Fibroblast of mammary gland (primary cell): ENCODE measurements around the gene ARHGAP21.
"Not testable (repeated sequence)": the region's sequence is repeated elsewhere in the genome, so short reads cannot be mapped to it uniquely, and the experiment has no call there.

Source experiments
- DNase-seq: peaks from one replicate; pipeline ENCODE4 v3.0.0-alpha.2; 2010; ENCODE audit warnings: low read depth
- H3K4me3 ChIP-seq: 2 replicates; pipeline ENCODE4 v1.5.1; 2011; ENCODE audit warnings: low read depth, mild to moderate bottlenecking, low read length, moderate library complexity; ENCODE audit not compliant: control insufficient read depth
- TF ChIP-seq, protein P1 (sequence below): conservative IDR thresholded peaks from 2 replicates; pipeline ENCODE4 v1.5.1; 2011; ENCODE audit warnings: low read depth, low read length, inconsistent platforms; ENCODE audit not compliant: control insufficient read depth, insufficient read depth

Gene ARHGAP21

DNA sequence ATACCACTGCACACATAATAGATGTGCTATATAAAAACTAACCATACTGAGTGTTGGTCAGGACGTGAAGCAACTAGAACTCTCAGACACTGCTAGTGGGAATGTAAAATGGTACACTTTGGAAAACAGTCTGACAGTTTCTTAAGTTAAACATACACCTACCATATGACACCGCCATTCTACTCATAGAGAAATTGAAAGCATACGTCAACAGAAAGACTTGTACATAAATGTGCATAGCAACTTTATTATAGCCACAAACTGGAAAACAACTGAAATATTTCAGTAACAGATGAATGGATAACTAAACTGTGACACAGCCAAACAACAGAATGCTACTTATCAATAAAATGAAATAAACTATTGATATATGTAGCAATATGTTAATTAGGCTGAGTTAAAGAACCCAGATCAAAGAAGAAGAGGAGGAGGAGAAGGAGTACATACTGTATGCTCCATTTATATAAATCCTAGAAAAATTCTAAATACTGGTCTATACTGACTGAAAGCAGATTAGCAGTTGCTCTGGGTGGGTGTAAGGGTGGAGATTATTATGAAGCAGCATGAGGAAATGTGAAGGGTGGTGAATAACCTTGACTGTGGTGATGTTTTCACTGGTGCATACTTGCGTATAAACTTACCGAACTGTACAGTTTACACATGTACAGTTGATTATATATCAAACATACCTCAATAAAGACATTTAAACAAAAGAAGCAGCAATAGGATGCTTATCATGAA, 48.6 kb downstream of the ARHGAP21 start:
- DNase-seq: no peak
- TF ChIP-seq, protein P1, sequence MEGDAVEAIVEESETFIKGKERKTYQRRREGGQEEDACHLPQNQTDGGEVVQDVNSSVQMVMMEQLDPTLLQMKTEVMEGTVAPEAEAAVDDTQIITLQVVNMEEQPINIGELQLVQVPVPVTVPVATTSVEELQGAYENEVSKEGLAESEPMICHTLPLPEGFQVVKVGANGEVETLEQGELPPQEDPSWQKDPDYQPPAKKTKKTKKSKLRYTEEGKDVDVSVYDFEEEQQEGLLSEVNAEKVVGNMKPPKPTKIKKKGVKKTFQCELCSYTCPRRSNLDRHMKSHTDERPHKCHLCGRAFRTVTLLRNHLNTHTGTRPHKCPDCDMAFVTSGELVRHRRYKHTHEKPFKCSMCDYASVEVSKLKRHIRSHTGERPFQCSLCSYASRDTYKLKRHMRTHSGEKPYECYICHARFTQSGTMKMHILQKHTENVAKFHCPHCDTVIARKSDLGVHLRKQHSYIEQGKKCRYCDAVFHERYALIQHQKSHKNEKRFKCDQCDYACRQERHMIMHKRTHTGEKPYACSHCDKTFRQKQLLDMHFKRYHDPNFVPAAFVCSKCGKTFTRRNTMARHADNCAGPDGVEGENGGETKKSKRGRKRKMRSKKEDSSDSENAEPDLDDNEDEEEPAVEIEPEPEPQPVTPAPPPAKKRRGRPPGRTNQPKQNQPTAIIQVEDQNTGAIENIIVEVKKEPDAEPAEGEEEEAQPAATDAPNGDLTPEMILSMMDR: no peak

DNA sequence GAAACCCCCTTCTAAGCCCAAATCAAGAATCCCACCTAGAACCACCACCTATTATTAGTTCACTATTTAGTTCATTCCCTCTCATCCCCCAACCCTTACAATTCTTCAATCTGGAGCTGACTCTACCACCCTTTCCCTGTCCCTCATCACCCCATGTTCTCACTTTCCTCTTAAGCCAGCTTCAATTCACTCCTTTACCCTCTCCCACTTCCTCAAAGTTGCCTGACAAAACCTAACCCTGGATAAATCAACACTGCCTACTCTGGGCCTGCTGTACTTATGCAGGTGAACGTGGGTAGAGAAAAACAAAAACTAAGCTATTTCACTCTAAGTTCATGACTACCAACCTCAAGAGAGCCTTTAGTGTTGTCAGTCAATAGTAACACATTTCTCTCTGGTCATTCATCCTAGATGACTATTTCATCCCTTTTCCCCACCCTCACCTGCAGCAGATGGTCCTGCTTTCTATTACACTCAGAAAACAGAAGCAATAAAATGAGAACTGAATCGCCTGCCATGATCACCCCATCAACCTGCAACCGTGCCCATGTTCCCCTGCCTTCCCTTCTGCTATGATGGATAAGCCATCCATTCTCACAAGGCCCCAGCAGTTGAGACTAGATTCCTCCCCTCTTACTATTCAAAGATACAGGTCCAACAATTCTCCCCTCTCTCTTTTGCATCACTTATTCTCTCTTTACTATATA, 52.6 kb downstream of the ARHGAP21 start:
- TF ChIP-seq, protein P1: no peak
- no peak overlapping the region for H3K4me3 ChIP-seq
- no peak for DNase-seq

More for the DNA sequence above, 48.6 kb downstream of the ARHGAP21 start:
- H3K4me3 ChIP-seq: no peak overlapping the region

DNA sequence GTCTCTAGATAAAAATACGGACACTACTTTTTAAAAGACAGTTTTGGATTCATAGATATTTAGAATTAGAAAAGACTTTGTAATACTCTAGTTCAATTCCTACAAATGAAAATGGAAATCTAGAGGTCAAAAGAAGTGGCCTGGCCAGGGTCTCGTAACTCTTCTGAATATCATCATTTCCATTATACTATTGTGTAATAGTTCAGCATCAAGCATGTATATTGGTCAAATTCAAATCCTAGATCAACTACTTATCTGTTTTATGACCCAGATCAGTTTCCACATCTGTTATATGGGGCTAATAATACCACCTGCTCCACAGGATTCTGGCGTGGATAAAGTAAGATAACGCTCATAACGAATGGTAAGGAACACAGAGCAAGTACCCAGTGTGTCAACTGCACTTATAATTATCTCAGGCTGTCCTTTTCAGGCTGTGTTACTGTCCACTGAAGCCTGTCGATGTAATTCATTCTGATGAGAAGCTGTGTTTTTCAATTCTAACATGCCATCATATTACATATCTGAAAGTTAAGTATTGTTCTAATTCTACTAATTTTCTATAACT, 54.3 kb downstream of the ARHGAP21 start:
- TF ChIP-seq, protein P1: no peak
- DNase-seq: no peak
- H3K4me3 ChIP-seq: no peak overlapping the region

DNA sequence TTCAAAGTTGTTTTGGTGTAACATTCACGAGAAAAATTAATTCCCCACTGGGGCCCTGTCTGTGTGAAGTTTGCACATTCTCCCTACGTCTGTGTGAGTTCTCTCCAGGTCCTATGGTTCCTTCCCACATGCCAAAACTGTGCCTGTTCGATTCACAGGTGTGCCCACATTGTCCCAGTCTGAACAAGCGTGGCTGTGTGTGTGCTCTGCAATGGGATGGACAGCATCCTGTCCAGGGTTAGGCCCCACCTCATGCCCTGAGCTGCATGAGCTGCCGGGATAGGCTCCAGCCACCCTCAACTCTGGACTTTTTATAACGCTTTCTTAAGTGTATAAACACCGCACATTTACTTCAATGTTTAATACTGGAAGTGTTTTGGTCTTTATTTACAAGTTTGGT, 55.4 kb downstream of the ARHGAP21 start:
- no peak for DNase-seq
- TF ChIP-seq, protein P1: no peak
- H3K4me3 ChIP-seq: no peak overlapping the region

DNA sequence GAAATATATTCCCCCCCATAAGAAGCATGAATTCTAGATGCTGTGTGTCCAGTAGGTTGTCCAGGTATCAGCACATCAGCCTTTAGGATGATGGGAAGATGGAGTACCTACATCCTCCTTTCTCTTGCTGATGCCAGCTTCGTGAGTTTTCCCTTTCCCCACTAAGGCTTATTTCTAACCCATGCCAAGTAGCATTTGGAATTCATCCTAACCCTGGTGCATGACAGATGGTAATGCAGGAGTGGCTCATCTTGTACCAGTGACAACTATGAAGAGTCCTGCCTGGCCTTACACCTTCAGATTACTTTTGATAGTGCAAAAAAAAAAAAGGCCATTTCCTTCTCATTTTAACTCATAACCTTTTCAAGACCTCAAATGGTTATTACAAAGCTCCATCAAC, 58.7 kb downstream of the ARHGAP21 start:
- TF ChIP-seq, protein P1: no peak
- H3K4me3 ChIP-seq: no peak overlapping the region
- no peak for DNase-seq

DNA sequence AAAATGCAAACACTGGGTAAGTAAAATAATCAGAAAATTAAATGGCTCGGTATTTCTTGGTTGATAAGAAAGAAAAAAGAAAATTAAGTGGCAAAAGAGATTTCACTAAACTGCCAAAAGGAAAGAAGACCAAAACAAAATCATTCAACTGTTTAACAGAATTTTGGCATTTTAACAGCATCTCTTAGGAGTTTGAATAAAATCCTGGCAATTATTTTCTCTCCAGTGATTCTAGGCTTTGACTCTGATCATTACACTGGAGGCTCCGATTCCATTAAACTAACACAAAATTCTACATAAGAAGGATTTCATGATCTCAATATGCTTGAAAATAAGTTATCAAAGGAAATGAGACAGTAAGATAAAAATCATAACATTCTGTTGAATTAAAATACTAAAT, 62.3 kb downstream of the ARHGAP21 start:
- H3K4me3 ChIP-seq: no peak overlapping the region
- no peak for DNase-seq
- TF ChIP-seq, protein P1: no peak

DNA sequence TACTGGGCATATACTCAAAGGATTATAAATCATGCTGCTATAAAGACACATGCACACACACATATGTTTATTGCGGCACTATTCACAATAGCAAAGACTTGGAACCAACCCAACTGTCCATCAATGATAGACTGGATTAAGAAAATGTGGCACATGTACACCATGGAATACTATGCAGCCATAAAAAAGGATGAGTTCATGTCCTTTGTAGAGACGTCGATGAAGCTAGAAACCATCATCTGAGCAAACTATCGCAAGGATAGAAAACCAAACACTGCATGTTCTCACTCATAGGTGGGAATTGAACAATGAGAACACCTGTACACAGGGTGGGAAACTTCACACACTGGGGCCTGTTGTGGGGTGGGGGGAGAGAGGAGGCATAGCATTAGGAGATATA, 65.4 kb downstream of the ARHGAP21 start:
- H3K4me3 ChIP-seq, DNase-seq: not testable (repeated sequence)

DNA sequence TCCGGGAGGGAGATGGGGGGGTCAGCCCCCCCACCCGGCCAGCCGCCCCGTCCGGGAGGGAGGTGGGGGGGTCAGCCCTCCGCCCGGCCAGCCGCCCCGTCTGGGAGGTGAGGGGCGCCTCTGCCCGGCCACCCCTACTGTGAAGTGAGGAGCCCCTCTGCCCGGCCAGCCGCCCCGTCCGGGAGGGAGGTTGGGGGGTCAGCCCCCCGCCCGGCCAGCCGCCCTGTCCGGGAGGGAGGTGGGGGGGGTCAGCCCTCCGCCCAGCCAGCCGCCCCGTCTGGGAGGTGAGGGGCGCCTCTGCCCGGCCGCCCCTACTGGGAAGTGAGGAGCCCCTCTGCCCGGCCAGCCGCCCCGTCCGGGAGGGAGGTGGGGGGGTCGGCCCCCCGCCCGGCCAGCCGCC, 67.4 kb downstream of the ARHGAP21 start:
- H3K4me3 ChIP-seq: not testable (repeated sequence)

More for the DNA sequence above, 67.4 kb downstream of the ARHGAP21 start:
- not testable (repeated sequence) for DNase-seq
